Measurements from ENCODE around the gene P3H4. TPM values are rescaled to one million over a fixed set of nuclear protein-coding genes. Genes with fewer than 3 reads are reported as not detected.

P3H4 gene
- total and polyA plus RNA-seq, 10 of the 15 experiments (the other 5 are each of a cell fraction or from before 2014, with no cell fraction given), result 0.32 to 1.1 (median 0.64) TPM; not detected in 1

GRCh38 chr17:41848788-41849187 lies 37.0 kb upstream of the P3H4 start:
- no peak for FAIRE-seq
- Histone ChIP-seq H3K79me2 (ENCODE audit: control insufficient read depth, insufficient read depth, low read length) (peaks cover 19% of the 10 kb centered on the region), H3K4me2 (ENCODE audit: control insufficient read depth, insufficient read depth) (no peak overlapping the region), H3K4me1 (ENCODE audit: control insufficient read depth, insufficient read depth, low read length) (peaks cover 8% of the 10 kb centered on the region; the same call in 1 of the 2 replicates), H3K9ac (ENCODE audit: control insufficient read depth, insufficient read depth, low read length) (no peak overlapping the region), H4K20me1 (ENCODE audit: control insufficient read depth, insufficient read depth) (no peaks in the 10 kb centered on the region), H2AFZ (ENCODE audit: control insufficient read depth, low read depth, low read length) (no peak overlapping the region), H3K27me3 (replicated peaks in 1 of 2; ENCODE audit: control insufficient read depth in 2 of 2, insufficient read depth in 2 of 2, low read length in 1 of 2) (no peaks in the 10 kb centered on the region), H3K4me3 (no peak overlapping the region), H3K27ac (ENCODE audit: control insufficient read depth, insufficient read depth) (no peak overlapping the region), H3K9me3 (replicated peaks; ENCODE audit: control insufficient read depth, insufficient read depth, low read length) (no peaks in the 10 kb centered on the region), H3K36me3 (ENCODE audit: control insufficient read depth in 2 of 2, insufficient read depth in 2 of 2, low read length in 1 of 2) (peaks cover 5 to 7% of the 10 kb centered on the region in 2 experiments)
- ChIA-PET POLR2A (interaction anchor here (1.0 to 1.4 kb wide), 3 partner anchors 10 to 82 kb away, joined by 3 to 5 read pairs (median 4); partner anchors contain the start of gene ODAD4), CTCF (interaction anchor here (1.2 to 2.7 kb wide), 4 partner anchors 15 to 159 kb away, joined by 3 to 18 read pairs (median 4); partner anchors contain the start of gene KLHL11), SMC1A (ENCODE audit: uncharacterized antibody, unreplicated experiment) (interaction anchor here (1.3 to 5.2 kb wide), 4 partner anchors 11 to 81 kb away, joined by 3 to 33 read pairs (median 8); partner anchors contain the start of genes KLHL10, KLHL11, ODAD4 and P3H4), RAD21 (ENCODE audit: unreplicated experiment) (interaction anchor here (1.0 to 2.1 kb wide), 6 partner anchors 11 to 77 kb away, joined by 3 to 15 read pairs (median 5); partner anchors contain the start of genes KLHL10, KLHL11 and P3H4)
- WGBS (ENCODE audit: insufficient coverage, insufficient replicate concordance, low lambda C conversion rate, missing lambda C conversion rate), result 81% methylated on average over 4 of the region's 4 CpGs
- DNase-seq (ENCODE audit: low read depth, low spot score), result no peak
- intact Hi-C loops (cut with micrococcal nuclease; ENCODE audit: unreplicated experiment), result no loop called here
- ATAC-seq, result no peak; the same call in 2 of the 3 replicates
- in situ Hi-C loops (cut with MboI), result no loop called here
- TF ChIP-seq, protein P1, sequence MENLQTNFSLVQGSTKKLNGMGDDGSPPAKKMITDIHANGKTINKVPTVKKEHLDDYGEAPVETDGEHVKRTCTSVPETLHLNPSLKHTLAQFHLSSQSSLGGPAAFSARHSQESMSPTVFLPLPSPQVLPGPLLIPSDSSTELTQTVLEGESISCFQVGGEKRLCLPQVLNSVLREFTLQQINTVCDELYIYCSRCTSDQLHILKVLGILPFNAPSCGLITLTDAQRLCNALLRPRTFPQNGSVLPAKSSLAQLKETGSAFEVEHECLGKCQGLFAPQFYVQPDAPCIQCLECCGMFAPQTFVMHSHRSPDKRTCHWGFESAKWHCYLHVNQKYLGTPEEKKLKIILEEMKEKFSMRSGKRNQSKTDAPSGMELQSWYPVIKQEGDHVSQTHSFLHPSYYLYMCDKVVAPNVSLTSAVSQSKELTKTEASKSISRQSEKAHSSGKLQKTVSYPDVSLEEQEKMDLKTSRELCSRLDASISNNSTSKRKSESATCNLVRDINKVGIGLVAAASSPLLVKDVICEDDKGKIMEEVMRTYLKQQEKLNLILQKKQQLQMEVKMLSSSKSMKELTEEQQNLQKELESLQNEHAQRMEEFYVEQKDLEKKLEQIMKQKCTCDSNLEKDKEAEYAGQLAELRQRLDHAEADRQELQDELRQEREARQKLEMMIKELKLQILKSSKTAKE (IDR thresholded peaks at IDR 0.05; ENCODE audit: low read depth, poor library complexity, severe bottlenecking), result no peak
- no peak for TF ChIP-seq TAF1 (IDR thresholded peaks at IDR 0.05; ENCODE audit: borderline replicate concordance, low read depth, low read length)
- no peak for TF ChIP-seq CHD4 (IDR thresholded peaks at IDR 0.05)
- TF ChIP-seq NBN (IDR thresholded peaks at IDR 0.05), result no peak
- TF ChIP-seq GATAD2B (conservative IDR thresholded peaks at IDR 0.05; ENCODE audit: low read depth), result no peak
- TF ChIP-seq STAT1 (conservative IDR thresholded peaks at IDR 0.05), result no peak
- TF ChIP-seq POLR2A (IDR thresholded peaks at IDR 0.05; ENCODE audit: low read depth, low read length), result no peak
- TF ChIP-seq RFX5 (IDR thresholded peaks at IDR 0.05; ENCODE audit: low read depth, low read length), result no peak
- TF ChIP-seq WRNIP1 (IDR thresholded peaks at IDR 0.05; ENCODE audit: borderline replicate concordance, low read depth, low read length), result no peak
- TF ChIP-seq HSF1 (IDR thresholded peaks at IDR 0.05; ENCODE audit: low read depth, low read length), result no peak
- no peak for TF ChIP-seq BRCA1 (IDR thresholded peaks at IDR 0.05; ENCODE audit: low read depth, low read length)
- TF ChIP-seq CBFB (IDR thresholded peaks at IDR 0.05; ENCODE audit: low read depth), result no peak
- TF ChIP-seq EP300 (IDR thresholded peaks at IDR 0.05; ENCODE audit: borderline replicate concordance in 1 of 2, control insufficient read depth in 1 of 2, low read depth in 2 of 2, low read length in 2 of 2), result no peak
- TF ChIP-seq IKZF1 (conservative IDR thresholded peaks at IDR 0.05), result no peak
- TF ChIP-seq, protein P2, sequence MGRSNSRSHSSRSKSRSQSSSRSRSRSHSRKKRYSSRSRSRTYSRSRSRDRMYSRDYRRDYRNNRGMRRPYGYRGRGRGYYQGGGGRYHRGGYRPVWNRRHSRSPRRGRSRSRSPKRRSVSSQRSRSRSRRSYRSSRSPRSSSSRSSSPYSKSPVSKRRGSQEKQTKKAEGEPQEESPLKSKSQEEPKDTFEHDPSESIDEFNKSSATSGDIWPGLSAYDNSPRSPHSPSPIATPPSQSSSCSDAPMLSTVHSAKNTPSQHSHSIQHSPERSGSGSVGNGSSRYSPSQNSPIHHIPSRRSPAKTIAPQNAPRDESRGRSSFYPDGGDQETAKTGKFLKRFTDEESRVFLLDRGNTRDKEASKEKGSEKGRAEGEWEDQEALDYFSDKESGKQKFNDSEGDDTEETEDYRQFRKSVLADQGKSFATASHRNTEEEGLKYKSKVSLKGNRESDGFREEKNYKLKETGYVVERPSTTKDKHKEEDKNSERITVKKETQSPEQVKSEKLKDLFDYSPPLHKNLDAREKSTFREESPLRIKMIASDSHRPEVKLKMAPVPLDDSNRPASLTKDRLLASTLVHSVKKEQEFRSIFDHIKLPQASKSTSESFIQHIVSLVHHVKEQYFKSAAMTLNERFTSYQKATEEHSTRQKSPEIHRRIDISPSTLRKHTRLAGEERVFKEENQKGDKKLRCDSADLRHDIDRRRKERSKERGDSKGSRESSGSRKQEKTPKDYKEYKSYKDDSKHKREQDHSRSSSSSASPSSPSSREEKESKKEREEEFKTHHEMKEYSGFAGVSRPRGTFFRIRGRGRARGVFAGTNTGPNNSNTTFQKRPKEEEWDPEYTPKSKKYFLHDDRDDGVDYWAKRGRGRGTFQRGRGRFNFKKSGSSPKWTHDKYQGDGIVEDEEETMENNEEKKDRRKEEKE (IDR thresholded peaks at IDR 0.05), result no peak
- TF ChIP-seq BACH1 (IDR thresholded peaks at IDR 0.05; ENCODE audit: borderline replicate concordance), result no peak
- TF ChIP-seq EGR1 (IDR thresholded peaks at IDR 0.05; ENCODE audit: borderline replicate concordance in 1 of 2, low read depth in 2 of 2, low read length in 2 of 2), result no peak
- no peak for TF ChIP-seq ZZZ3 (IDR thresholded peaks at IDR 0.05; ENCODE audit: control insufficient read depth, insufficient read length, low read depth)
- BruUV-seq (replicated peaks), result no TSS peak

Measured in GM12878 (cell line).